Memory B cell (primary cell): Measurements from ENCODE around the gene TMBIM4.

Experiments
- ATAC-seq: fragments of 150-1000 bp; cut with Tn5 transposase; 2 replicates; pipeline ENCODE4 v1.10.0; 2021; ENCODE audit warnings: low read depth, mild to moderate bottlenecking, moderate library complexity
- DNase-seq, 2 donors: peaks; one replicate each; pipeline ENCODE4 v3.0.0; 2022; ENCODE audit warnings: low spot score in 2 of 2
- H3K27ac Mint-ChIP-seq: one replicate; pipeline ENCODE4 v1.8.0; 2022; ENCODE audit warnings: mild to moderate bottlenecking, moderate library complexity, mixed read lengths
- H3K27me3 Mint-ChIP-seq: one replicate; pipeline ENCODE4 v1.8.0; 2022; ENCODE audit warnings: mixed read lengths
- H3K36me3 Mint-ChIP-seq: one replicate; pipeline ENCODE4 v1.8.0; 2022; ENCODE audit warnings: mild to moderate bottlenecking, mixed read lengths
- H3K4me1 Mint-ChIP-seq: one replicate; pipeline ENCODE4 v1.8.0; 2022; ENCODE audit warnings: mixed read lengths
- H3K4me3 Mint-ChIP-seq: one replicate; pipeline ENCODE4 v1.8.0; 2022; ENCODE audit warnings: mild to moderate bottlenecking, moderate library complexity, mixed read lengths
- H3K9me3 Mint-ChIP-seq: one replicate; pipeline ENCODE4 v1.8.0; 2022; ENCODE audit warnings: mixed read lengths

TMBIM4 gene

GRCh38 chr12:66113471-66113870, 56.3 kb downstream of the TMBIM4 start:
- Mint-ChIP-seq H3K27ac (no peak overlapping the region), H3K27me3 (no peaks in the 10 kb centered on the region), H3K4me1 (peaks cover 2% of the 10 kb centered on the region), H3K4me3 (no peak overlapping the region), H3K9me3 (no peaks in the 10 kb centered on the region), H3K36me3 (peaks cover 5% of the 10 kb centered on the region)
- DNase-seq, result no peak
- no peak for ATAC-seq

GRCh38 chr12:66111605-66112004, 58.2 kb downstream of the TMBIM4 start:
- Mint-ChIP-seq H3K36me3 (peaks cover 3% of the 10 kb centered on the region), H3K4me1 (peaks cover 6% of the 10 kb centered on the region), H3K4me3 (no peak overlapping the region), H3K27ac (no peak overlapping the region), H3K9me3 (no peaks in the 10 kb centered on the region), H3K27me3 (peaks cover 1% of the 10 kb centered on the region)
- DNase-seq (no peak), ATAC-seq (no peak)

- Mint-ChIP-seq H3K36me3 (peaks cover 2% of the 10 kb centered on the region), H3K9me3 (no peaks in the 10 kb centered on the region), H3K4me3 (no peak overlapping the region), H3K27ac (no peak overlapping the region), H3K27me3 (peaks cover 4% of the 10 kb centered on the region), H3K4me1 (peaks cover 4% of the 10 kb centered on the region)
- DNase-seq (no peak), ATAC-seq (no peak)
Observed at GRCh38 chr12:66109056-66109455, 60.7 kb downstream of the TMBIM4 start.

- Mint-ChIP-seq H3K4me1 (peaks cover 4% of the 10 kb centered on the region), H3K27me3 (peaks cover 4% of the 10 kb centered on the region), H3K36me3 (no peaks in the 10 kb centered on the region), H3K4me3 (no peak overlapping the region), H3K27ac (no peak overlapping the region), H3K9me3 (no peaks in the 10 kb centered on the region)
- ATAC-seq (no peak), DNase-seq (no peak)
Observed at GRCh38 chr12:66108386-66108785, 61.4 kb downstream of the TMBIM4 start.

GRCh38 chr12:66107451-66107915, 62.3 kb downstream of the TMBIM4 start:
- ATAC-seq, result peak; percentile 80
- H3K36me3 Mint-ChIP-seq, result no peaks in the 10 kb centered on the region
- peak; percentile 67 to 82 for DNase-seq
- H3K9me3 Mint-ChIP-seq, result no peaks in the 10 kb centered on the region
- peaks cover 4% of the 10 kb centered on the region for H3K4me1 Mint-ChIP-seq
- H3K4me3 Mint-ChIP-seq, result no peak overlapping the region
- no peak overlapping the region for H3K27ac Mint-ChIP-seq
- H3K27me3 Mint-ChIP-seq, result peaks cover 10% of the 10 kb centered on the region

- DNase-seq (no peak), ATAC-seq (no peak)
- H3K27ac Mint-ChIP-seq, result no peak overlapping the region
- H3K9me3 Mint-ChIP-seq, result peaks cover 3% of the 10 kb centered on the region
- H3K36me3 Mint-ChIP-seq, result no peaks in the 10 kb centered on the region
- peaks cover 4% of the 10 kb centered on the region for H3K4me1 Mint-ChIP-seq
- H3K4me3 Mint-ChIP-seq, result no peak overlapping the region
- H3K27me3 Mint-ChIP-seq, result peaks cover 20% of the 10 kb centered on the region
Observed at GRCh38 chr12:66103016-66103913, 66.5 kb downstream of the TMBIM4 start.

GRCh38 chr12:66092559-66093269, 77.1 kb downstream of the TMBIM4 start:
- H3K9me3 Mint-ChIP-seq, result no peaks in the 10 kb centered on the region
- DNase-seq (no peak), ATAC-seq (peak; percentile 63)
- H3K27ac Mint-ChIP-seq, result no peak overlapping the region
- no peaks in the 10 kb centered on the region for H3K36me3 Mint-ChIP-seq
- peaks cover 6% of the 10 kb centered on the region for H3K27me3 Mint-ChIP-seq
- H3K4me3 Mint-ChIP-seq, result no peak overlapping the region
- peaks cover 5% of the 10 kb centered on the region for H3K4me1 Mint-ChIP-seq

GRCh38 chr12:66090157-66090556, 79.6 kb downstream of the TMBIM4 start:
- Mint-ChIP-seq H3K27ac (no peak overlapping the region), H3K36me3 (no peaks in the 10 kb centered on the region), H3K4me3 (no peak overlapping the region), H3K27me3 (peaks cover 5% of the 10 kb centered on the region), H3K4me1 (peaks cover 5% of the 10 kb centered on the region), H3K9me3 (no peaks in the 10 kb centered on the region)
- ATAC-seq, result no peak
- DNase-seq, result no peak

- no peak overlapping the region for H3K27ac Mint-ChIP-seq
- ATAC-seq (peak; percentile 60), DNase-seq (peak; percentile 37 to 42)
- H3K4me3 Mint-ChIP-seq, result no peak overlapping the region
- H3K27me3 Mint-ChIP-seq, result peaks cover 6% of the 10 kb centered on the region
- no peaks in the 10 kb centered on the region for H3K4me1 Mint-ChIP-seq
- peaks cover 3% of the 10 kb centered on the region for H3K36me3 Mint-ChIP-seq
- H3K9me3 Mint-ChIP-seq, result peaks cover 5% of the 10 kb centered on the region
Observed at GRCh38 chr12:66087365-66087943, 82.3 kb downstream of the TMBIM4 start.

GRCh38 chr12:66085998-66086397, 83.8 kb downstream of the TMBIM4 start:
- DNase-seq, result no peak
- Mint-ChIP-seq H3K36me3 (peaks cover 3% of the 10 kb centered on the region), H3K27ac (no peak overlapping the region), H3K4me3 (no peak overlapping the region), H3K27me3 (peaks cover 6% of the 10 kb centered on the region), H3K4me1 (no peaks in the 10 kb centered on the region), H3K9me3 (peaks cover 5% of the 10 kb centered on the region)
- ATAC-seq, result no peak
